HEK293 (cell line): ENCODE results near the gene DOLK.

ENCODE experiments used
- BCL11A ChIP-seq: fragments of 450-650 bp; formaldehyde crosslinking; IDR thresholded peaks from 2 replicates; pipeline ENCODE4 v1.5.1; 2016; ENCODE audit warnings: low read depth, missing biosample characterization, missing genetic modification characterization
- CTCF ChIP-seq: fragments of 450-650 bp; formaldehyde crosslinking; IDR thresholded peaks from 2 replicates; pipeline ENCODE4 v1.5.1; 2016; ENCODE audit warnings: missing biosample characterization, missing genetic modification characterization
- ELK4 ChIP-seq: IDR thresholded peaks from 2 replicates; pipeline ENCODE4 v1.6.1; 2011; ENCODE audit warnings: mild to moderate bottlenecking, low read depth, low read length, borderline replicate concordance
- GFI1B ChIP-seq: fragments of 450-650 bp; formaldehyde crosslinking; IDR thresholded peaks from 2 replicates; pipeline ENCODE4 v1.5.1; 2016; ENCODE audit warnings: missing biosample characterization, missing genetic modification characterization
- KLF7 ChIP-seq: fragments of 450-650 bp; formaldehyde crosslinking; IDR thresholded peaks from 2 replicates; pipeline ENCODE4 v1.5.1; 2016; ENCODE audit warnings: missing biosample characterization, missing genetic modification characterization, borderline replicate concordance
- REST ChIP-seq: fragments of 450-650 bp; formaldehyde crosslinking; IDR thresholded peaks from 2 replicates; pipeline ENCODE4 v1.5.1; 2016; ENCODE audit warnings: missing biosample characterization, missing genetic modification characterization
- ZFP37 ChIP-seq: fragments of 450-650 bp; formaldehyde crosslinking; IDR thresholded peaks from 2 replicates; pipeline ENCODE4 v1.5.1; 2016; ENCODE audit warnings: missing biosample characterization, missing genetic modification characterization
- ZNF10 ChIP-seq: fragments of 450-650 bp; formaldehyde crosslinking; IDR thresholded peaks from 2 replicates; pipeline ENCODE4 v1.5.1; 2017; ENCODE audit warnings: missing biosample characterization, missing genetic modification characterization
- ZNF274 ChIP-seq, 2 experiments: fragments of 200-500 bp in 1 of 2; fragments of 450-650 bp in 1 of 2; sonication (Bioruptor generic) in 1 of 2; formaldehyde crosslinking in 1 of 2; IDR thresholded peaks; 2 replicates each; pipeline versions ENCODE4 v1.5.1 to v1.6.1; 2014 to 2016; ENCODE audit warnings: borderline replicate concordance in 1 of 2, inconsistent platforms in 1 of 2, low read length in 1 of 2, missing biosample characterization in 1 of 2, missing genetic modification characterization in 1 of 2
- ZNF488 ChIP-seq: fragments of 450-650 bp; formaldehyde crosslinking; IDR thresholded peaks from 2 replicates; pipeline ENCODE4 v1.5.1; 2016; ENCODE audit warnings: missing biosample characterization, missing genetic modification characterization
- ZNF660 ChIP-seq: fragments of 450-650 bp; IDR thresholded peaks from 2 replicates; pipeline ENCODE4 v1.5.1; 2018; ENCODE audit warnings: missing biosample characterization, mild to moderate bottlenecking, missing genetic modification characterization
- ZNF747 ChIP-seq: fragments of 450-650 bp; formaldehyde crosslinking; IDR thresholded peaks from 2 replicates; pipeline ENCODE4 v1.5.1; 2016; ENCODE audit warnings: missing biosample characterization, missing genetic modification characterization

- TF ChIP-seq REST (tag by site-specific recombination) (no peak), ZFP37 (tag by site-specific recombination) (no peak), ZNF747 (tag by site-specific recombination) (no peak), KLF7 (tag by site-specific recombination) (no peak), ZNF660 (no peak), CTCF (tag by site-specific recombination) (no peak), ZNF274 (IDR thresholded peaks at IDR 0.05; ENCODE audit: low read length) (no peak), ZNF274 (tag by site-specific recombination; IDR thresholded peaks at IDR 0.05; ENCODE audit: borderline replicate concordance) (no peak), ZNF10 (tag by site-specific recombination) (no peak), BCL11A (tag by site-specific recombination) (no peak), ELK4 (no peak), ZNF488 (no peak), GFI1B (tag by site-specific recombination) (no peak)
Measured at GRCh38 chr9:128898382-128898781, 49.0 kb downstream of the DOLK start.
